GM19397 (cell line): ENCODE measurements around the gene STXBP6.

ENCODE experiments used
- ATAC-seq: cut with Tn5 transposase; IDR thresholded peaks from one replicate; pipeline ENCODE4 v1.9.1; 2021; ENCODE audit warnings: mild to moderate bottlenecking, moderate library complexity; ENCODE audit not compliant: unreplicated experiment

Gene STXBP6

DNA sequence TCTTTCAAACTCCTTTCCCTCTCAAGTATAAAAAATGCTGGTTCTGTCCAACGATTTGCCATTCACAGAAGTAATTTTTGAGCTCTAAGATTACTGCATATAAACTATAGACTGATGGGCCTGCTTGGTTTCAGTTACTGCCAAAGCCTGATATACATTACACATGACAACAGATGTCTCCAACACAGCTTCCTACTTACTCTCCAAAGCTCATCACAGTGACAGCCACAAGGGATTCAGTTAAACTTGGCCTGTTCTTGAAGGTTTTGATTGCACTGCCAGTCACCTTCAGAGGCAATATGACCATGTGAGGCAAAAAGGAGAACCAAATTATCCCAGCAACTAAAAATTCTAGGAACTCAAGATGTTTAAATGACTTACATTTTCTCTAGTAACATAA, 30.1 kb downstream of the STXBP6 start:
- no peak for ATAC-seq

DNA sequence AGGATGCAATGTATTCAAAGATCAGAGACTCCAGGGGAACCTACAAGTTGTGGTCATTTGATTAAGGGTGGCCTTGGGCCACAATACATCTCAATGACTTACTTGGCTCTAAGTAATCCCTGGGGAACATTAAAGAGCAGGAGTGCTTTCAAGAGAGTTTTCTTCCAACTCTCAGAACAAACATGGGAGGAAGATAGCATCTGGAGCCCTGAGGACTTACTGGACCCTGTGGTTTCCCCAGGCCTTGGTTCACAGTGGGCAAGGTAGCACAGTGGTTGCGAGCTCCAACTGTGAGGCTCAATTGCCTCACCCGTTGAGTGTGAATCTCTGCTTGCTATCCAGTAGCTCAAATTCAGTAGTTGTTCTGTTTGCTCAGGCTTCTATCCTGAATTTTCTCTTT, 32.4 kb downstream of the STXBP6 start:
- ATAC-seq, result no peak

DNA sequence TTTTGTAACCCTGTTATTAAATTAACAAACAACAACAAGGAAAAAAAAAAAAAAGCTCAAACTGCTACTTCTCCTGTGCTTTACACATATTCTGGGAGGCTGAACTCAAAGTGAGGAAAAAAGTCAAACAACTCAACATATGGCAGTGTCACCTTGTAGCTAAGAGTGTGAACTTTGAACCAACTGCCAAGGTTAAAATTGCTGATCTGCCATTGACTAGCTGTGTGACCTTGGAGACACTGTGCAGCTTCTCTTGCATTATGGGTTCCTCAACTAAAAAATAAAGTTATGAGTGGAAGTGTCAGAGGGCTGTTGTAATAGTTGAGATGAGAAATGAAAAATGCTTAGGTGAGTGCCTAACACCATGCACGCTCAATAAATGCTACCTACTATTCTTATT, 34.2 kb downstream of the STXBP6 start:
- ATAC-seq, result no peak

DNA sequence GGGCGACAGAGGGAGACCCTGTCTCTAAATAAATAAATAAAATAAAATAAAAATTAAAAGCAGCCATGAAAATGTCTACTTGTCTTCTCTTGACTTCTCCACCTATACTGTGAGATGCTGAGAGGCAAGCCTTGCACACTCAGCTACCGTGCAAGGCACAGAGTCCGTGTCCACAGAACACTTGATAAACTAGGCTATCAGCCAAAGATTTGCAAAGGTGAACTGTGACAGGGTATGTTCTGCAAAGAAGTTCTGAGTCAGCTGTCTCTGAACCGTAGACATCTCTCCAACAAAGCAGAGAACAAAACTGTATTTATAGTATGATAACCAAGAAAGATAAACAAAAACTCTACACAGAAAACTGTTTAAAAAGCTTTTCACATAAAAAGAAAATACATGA, 35.5 kb downstream of the STXBP6 start:
- no peak for ATAC-seq

DNA sequence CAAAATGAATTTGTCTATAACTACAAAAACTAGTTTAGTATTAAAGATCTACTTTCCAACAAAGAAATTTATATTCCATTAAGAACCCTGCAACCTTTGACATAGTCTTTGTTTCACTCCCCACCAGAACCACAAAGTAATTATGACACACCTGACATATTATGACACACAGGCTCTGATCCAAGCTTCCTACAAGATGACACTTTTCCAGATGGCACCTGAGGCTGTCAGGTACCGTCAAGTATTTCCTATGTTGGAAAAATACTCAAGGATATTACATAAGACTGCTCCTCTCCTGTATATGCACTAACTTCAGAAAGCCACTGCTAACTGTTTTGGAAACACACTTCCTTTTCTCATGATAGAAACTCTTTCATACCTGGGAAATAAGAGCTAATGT, 38.9 kb downstream of the STXBP6 start:
- ATAC-seq, result no peak

DNA sequence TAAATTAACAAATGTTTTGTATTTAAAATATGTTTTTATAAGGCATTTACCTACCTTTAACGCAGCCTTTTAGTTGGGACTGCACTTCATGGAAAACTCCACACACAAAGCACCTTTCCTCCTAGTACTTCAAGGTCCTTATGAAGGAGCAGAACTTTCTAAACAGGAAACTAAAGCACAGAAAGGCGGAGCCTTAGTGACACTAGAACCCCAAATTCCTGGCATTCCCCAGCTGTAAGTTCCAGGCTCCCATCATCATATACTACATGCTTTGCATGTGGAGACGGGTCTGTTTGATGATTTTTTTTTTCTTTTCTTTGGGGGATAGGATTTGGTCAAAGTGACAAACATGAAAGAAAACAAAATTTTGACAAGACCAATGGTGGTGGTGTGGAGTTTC, 39.5 kb downstream of the STXBP6 start:
- ATAC-seq, result no peak

DNA sequence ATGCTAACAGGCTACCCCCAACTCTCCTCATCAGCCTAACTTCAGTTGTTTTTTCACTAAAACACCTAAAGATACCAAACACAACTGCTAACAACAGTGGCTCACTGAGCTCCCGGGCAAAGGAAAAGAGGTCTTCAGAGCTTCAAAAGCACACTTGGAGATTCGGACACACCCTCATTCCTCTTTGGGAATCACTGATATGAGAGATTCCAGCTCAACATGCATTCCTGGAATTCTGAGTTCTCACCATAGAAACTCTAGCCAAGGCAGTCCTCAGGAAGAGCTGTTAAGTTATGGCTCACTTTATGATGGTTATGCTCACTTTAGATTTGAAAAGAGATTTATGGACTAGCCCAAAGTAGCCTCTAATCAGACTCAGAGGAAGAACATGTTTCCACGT, 40.1 kb downstream of the STXBP6 start:
- ATAC-seq, result no peak

DNA sequence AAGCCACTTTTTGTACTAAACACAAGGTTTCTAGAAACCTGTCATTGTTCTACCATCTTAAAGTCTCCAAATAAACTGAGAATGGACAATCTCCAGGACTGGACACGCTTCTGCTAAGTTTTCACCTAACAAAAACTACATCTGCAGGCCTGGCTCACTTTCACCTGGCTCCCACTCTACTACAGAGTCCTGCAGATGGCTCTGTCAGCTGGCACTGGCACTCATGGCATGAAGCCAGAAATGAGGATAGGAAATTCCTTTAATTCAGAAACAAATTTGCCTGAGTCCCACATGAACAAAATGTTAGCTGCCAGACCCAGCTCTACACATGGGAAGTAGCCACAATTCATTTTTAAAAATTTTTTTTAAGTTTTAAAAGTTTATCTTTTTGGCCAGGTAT, 42.1 kb downstream of the STXBP6 start:
- no peak for ATAC-seq

DNA sequence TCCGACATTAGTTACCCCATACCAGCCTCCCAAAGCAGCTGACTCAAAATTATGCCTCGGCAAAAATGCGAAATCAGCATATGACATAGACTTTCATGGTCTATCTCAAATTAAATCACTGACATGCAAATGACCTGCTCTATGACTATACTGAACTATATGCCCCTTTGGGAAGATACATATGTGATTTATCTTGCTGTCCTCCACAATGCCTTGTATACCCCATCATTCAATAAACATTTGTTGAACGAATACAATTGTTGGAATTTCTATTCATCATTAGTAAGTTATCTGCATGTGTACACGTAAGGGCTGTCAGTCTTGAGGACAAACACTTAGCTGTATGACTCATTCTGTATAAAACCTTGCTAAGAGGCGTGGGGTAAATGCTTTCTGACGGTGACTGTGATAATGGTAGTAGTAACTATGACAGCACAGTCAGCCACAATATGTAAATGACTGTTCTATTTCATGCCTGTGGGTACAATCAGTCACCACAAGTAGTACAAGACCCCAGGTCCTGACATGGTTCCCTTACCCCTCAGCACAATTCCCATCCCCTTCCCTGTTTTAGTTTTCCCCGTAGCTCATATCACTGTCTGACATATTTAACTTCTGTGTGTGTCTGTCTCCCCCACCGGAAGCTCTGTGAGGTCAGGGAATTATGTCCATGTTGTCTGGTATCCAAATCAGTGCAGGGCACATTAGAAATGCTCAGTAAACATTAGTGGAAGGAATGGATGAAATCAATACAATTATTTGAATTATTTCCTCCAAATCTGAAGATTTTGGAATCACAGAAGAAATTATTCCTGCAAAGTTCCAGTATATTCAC, 42.8 kb downstream of the STXBP6 start:
- no peak for ATAC-seq

DNA sequence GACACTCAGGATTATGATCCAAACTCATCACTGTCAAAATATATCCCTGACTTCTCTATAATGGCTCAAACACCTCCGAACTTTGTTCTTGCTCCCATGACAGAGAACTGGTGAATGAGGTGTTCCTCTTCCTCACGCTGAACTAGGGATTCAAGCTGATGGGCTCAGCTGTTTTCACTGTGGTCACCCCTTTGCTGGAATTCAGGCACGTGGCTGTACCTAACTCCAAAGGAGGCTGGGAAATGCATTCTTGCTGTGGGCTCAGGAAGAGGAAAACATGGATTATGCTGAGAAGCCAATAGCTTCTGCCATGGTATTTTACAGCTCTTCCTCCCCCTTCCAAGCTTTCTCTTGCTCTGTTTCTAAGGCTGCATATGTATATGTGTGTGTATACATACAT, 43.9 kb downstream of the STXBP6 start:
- no peak for ATAC-seq

DNA sequence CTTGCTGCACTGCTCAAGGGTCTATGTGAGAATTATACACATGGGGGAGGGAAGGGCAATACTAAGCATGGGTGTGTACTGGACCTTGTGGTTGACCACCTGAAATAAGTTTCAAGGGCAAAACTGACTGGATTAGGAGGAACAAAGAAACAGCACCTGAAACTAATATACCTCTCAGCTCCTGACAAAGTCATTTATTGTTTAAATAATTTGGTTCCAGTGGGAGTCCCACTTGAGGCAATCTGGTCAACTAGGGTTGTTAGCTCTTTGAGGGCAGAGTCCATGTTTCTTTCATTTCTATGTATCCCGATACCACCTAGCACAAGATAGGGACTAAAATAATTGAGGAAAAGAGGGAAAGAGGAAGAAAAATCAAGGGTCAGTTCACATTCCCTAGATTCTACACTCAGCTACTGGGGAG, 45.5 kb downstream of the STXBP6 start:
- no peak for ATAC-seq

DNA sequence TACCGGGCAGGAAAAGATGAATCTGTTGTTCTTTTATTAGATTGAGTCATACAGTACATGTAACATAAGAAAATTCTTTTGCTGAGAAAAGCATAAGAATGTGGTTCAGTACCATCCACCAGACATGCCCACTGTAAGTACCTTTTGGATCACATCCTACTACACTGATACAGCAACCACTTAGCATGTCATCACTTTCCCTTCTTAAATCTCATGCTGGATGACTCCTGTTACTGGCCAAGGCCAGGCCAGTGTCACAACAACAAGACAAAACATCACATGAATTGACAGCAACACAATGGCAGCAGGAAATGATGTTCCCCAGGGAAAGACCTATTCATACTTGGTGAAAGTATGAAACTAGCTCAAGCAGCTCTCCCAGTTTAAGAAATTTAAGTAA, 46.4 kb downstream of the STXBP6 start:
- ATAC-seq, result no peak

DNA sequence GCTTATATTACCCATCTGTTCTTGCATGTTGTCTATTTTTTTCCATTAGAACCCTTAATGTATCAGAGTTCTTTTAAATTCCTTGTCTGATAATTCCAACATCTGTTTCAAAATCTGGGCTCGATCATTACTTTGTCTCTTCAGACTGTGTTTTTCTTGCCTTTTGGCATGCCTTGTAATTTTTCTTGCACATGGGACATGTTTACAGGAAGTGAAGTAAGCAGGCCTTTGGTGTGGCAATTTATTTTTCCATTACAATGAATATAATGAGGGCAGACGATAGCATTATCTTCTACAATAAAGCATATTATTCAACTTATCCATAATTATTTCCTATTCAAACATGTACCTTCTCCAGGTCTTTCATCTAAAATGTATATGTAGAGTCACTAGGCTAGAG, 48.3 kb downstream of the STXBP6 start:
- ATAC-seq, result no peak

DNA sequence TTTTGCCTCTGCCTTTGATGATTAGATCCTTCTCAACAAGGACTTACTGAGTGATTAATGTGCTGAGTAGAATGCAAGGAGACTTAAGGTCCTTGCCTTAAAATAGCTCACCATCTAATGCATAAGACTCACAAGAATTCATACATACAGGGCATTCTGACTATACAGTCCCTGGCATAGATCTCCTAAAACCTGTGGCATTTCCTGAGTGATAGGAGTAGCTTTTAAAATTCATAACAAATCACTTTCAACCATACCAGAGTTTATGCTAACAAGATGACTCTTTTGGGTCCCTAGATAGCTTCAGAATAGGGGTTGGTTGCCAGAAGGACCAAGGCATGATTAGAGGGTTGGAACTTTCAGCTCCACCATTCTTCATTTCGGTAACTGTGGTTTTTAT, 48.8 kb downstream of the STXBP6 start:
- ATAC-seq, result no peak

DNA sequence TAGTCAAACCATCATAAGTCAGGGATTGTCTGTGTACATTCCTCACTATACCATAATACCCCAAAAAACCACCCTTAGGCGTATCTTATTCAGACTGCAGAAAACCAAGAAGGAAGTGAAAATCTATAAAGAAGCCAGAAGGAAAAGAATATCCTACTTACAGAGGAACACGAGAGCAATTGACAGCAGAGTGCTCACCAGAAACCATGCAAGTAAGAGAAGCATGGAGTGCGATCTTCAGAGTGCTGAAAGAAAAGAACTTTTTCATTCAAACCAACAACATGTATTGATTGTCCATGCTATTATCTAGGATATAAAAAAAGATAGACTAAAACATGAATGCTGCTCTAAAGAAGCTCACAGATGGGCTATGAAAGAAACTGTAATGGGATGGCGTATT, 50.8 kb downstream of the STXBP6 start:
- no peak for ATAC-seq

DNA sequence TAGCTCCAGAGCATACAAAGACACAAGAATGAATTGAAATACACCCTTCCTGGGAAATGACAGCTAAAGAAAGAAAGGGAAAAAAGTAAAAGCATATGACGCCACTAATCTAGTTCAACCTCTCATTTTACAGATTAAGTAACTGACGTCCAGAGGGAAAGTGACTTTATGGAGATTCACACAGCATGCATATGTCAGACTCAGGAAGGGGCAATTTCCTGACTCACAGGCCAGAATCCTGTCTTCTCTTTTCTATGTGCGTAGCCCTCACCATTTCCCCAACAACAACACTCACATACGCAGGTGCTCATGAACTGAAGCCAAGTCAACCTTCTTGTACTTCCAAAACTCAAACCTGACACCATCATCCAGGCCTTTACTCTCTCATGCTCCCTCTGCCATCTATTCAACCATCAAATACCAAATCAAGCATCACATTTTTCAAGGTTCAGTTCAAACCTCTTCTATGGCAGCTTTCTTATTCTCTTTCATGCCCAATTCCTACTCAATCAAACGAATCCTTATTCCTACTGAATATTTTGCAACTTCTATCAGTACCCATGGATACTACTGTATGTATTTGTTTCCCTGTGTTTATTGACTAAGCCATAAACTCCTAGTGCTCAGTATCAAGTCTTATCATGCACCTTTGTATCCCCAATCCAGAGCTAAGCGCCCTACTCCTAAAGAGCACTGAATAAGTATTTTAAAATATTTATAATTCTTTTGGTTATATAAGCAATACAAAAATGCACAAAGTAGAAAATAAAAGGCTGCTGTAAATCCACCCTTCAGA, 52.8 kb downstream of the STXBP6 start:
- no peak for ATAC-seq

DNA sequence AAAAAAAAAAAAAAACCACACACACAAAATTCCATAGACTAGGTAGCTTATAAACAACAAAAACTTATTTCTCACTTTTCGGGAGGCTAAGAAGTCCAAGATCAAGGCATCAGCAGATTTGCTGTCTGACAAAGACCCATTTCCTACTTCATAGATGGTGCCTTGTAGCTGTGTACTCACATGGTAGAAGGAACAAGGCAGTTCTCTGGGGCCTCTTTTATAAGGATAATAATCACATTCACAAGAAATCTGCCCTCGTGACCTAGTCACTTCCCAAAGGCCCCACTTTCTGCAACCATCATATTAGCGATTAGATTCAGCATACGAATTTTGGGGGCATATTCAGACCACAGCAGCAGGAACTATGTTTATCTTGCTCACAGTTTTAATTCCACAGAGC, 54.9 kb downstream of the STXBP6 start:
- ATAC-seq, result no peak

DNA sequence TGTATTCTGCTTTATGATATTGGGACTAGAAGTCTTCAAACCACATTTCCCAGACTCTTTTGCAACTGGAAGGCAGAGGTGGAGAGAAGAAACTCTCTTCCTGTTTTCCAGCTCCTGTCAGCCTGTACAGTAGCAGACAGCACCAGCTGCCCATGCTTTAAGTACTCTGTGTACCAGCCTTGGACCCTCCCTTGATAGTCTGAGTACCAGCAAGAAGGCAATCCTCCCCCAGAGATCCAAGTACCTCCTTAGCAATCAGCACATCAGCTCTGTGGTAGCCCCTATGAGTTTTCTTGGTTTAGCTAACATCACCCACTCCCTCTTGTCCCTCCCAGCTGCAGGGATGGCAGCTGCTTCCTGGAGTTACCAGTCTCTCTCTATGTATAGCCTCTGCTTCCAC, 56.3 kb downstream of the STXBP6 start:
- no peak for ATAC-seq

DNA sequence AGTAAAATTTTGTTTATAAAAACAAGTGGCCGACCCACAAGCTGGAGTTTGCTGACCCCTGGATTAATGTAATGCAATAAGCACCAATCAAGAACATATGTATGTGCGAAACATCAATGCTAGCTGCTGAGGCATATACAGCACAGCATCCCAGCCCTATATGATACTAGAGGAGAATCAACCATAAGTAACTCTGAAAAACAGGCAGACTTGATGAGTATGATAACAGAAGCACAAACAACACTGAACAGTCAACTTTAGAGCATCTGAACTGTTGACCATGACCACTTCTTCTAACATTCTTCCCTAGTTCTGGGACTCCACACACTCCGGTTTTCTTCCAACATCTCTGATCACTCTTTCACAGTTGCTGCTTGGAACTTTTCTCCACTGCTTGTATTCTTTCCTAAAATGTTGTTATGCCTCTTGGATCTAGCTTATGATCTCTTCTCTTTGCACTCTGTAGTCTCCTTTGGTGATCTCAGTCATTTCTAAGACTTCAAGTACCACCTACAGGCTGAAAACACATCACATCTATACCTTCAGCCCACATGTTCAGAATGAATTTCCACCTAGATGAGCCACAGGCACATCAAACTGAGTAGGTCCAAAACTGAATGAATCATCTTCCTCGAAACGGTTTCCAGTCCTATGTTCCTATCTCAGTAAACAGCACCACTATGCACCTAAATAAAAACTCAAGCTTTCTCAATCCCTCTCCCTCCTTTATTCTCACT, 57.2 kb downstream of the STXBP6 start:
- no peak for ATAC-seq

DNA sequence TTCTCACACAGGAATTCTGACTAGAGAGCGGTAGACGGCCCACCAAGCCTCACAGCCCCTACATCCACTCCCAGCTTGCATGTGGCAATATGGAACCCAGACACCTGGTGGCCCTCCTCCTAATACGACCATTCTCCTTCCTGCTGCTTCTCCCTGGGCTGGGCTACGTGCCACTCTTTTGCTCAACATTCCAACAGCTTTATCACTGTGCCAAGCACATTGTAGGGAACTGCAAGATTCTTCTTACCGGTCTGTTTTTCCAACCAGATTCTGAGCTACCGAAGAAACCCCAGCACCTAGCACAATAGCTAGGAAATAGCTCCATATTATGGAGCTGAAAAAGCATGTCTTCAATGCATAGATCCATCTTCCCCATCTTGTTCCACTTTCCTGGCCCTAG, 58.1 kb downstream of the STXBP6 start:
- ATAC-seq, result no peak

DNA sequence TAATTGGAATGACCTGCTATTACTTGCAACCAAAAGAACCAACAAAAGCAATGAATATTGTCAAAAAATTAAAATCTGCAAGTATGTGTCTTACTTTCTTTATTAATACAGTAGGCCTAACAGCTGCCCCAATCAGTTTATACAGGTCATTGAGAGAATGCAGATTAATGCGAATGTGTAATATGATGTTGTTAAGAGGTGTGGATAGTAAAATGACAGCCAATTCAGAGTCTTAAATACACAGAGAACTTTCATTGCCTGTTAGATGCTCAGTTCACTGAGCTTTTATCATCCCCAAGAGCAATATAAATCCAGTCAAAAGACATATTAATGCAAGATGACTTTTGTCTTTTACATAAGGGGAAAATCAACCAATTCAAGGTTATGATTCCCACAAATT, 58.7 kb downstream of the STXBP6 start:
- ATAC-seq, result no peak

DNA sequence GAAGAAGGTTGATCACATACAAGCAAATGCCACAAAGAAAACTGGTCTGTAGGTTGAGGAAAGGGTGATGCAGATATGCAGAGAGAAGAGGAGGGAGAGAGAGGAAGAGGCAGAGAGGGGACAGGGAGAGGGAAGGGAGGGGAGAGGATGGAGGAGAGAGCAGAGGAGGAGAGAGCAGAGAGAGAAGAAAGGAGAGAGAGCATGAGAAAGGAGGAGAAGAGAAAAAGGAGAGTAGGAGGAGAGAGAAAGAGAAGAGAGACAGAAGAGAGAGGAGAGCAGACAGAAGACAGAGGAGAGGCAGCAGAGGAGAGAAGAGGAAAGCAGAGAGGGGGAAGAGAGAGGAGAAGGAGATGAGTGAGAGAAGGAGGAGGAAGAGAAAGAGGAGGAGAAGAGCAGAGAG, 59.2 kb downstream of the STXBP6 start:
- ATAC-seq, result no peak
